ENCODE results near the gene ARMS2. TPM values are rescaled to one million over a fixed set of nuclear protein-coding genes. Genes with fewer than 3 reads are reported as not detected.

ARMS2 gene
- total RNA-seq, 1 experiment from 2014 or later: not detected

- no peak overlapping the region for H3K27ac ChIP-seq
- no peaks in the 10 kb centered on the region for H3K9me3 ChIP-seq (replicated peaks)
- H3K4me1 ChIP-seq (replicated peaks): no peaks in the 10 kb centered on the region
- no peaks in the 10 kb centered on the region for H3K27me3 ChIP-seq (replicated peaks)
- H3K4me3 ChIP-seq: no peak overlapping the region
- no peaks in the 10 kb centered on the region for H3K36me3 ChIP-seq
- no peak for DNase-seq (ENCODE audit: low read depth in 1 of 2, low spot score in 2 of 2)
These were observed 32.1 kb downstream of the ARMS2 start for GRCh38 chr10:122486406-122487080.

GRCh38 chr10:122487174-122487765 is 32.8 kb downstream of the ARMS2 start:
- no peaks in the 10 kb centered on the region for H3K4me1 ChIP-seq (replicated peaks)
- no peaks in the 10 kb centered on the region for H3K27me3 ChIP-seq (replicated peaks)
- no peak for DNase-seq (ENCODE audit: low read depth in 1 of 2, low spot score in 2 of 2)
- H3K27ac ChIP-seq: no peak overlapping the region
- H3K4me3 ChIP-seq: no peak overlapping the region
- H3K9me3 ChIP-seq (replicated peaks): no peaks in the 10 kb centered on the region
- H3K36me3 ChIP-seq: no peaks in the 10 kb centered on the region

GRCh38 chr10:122490268-122490667 is 35.8 kb downstream of the ARMS2 start:
- Histone ChIP-seq H3K27me3 (replicated peaks) (0 out of 2 replicates have a peak, but pooled peaks cover 2% of the 10 kb centered on the region), H3K4me3 (no peak overlapping the region), H3K36me3 (no peaks in the 10 kb centered on the region), H3K27ac (no peak overlapping the region), H3K9me3 (replicated peaks) (no peaks in the 10 kb centered on the region), H3K4me1 (replicated peaks) (peaks cover 10% of the 10 kb centered on the region)
- DNase-seq (ENCODE audit: low read depth in 1 of 2, low spot score in 2 of 2): no peak

GRCh38 chr10:122490786-122491680 is 36.6 kb downstream of the ARMS2 start:
- Histone ChIP-seq H3K27ac (no peak overlapping the region), H3K27me3 (replicated peaks) (0 out of 2 replicates have a peak, but pooled peaks cover 3% of the 10 kb centered on the region), H3K4me3 (no peak overlapping the region), H3K4me1 (replicated peaks) (peaks cover 16% of the 10 kb centered on the region), H3K36me3 (no peaks in the 10 kb centered on the region), H3K9me3 (replicated peaks) (no peaks in the 10 kb centered on the region)
- no peak for DNase-seq (ENCODE audit: low read depth in 1 of 2, low spot score in 2 of 2)

GRCh38 chr10:122492006-122492405 is 37.6 kb downstream of the ARMS2 start:
- Histone ChIP-seq H3K27ac (no peak overlapping the region), H3K4me1 (replicated peaks) (peaks cover 16% of the 10 kb centered on the region)
- no peak for DNase-seq (ENCODE audit: low read depth in 1 of 2, low spot score in 2 of 2)

GRCh38 chr10:122492999-122493481 is 38.6 kb downstream of the ARMS2 start:
- DNase-seq (ENCODE audit: low read depth in 1 of 2, low spot score in 2 of 2): no peak
- Histone ChIP-seq H3K9me3 (replicated peaks) (no peaks in the 10 kb centered on the region), H3K27me3 (replicated peaks) (0 out of 2 replicates have a peak, but pooled peaks cover 3% of the 10 kb centered on the region), H3K4me1 (replicated peaks) (peaks cover 16% of the 10 kb centered on the region), H3K4me3 (no peak overlapping the region), H3K27ac (no peak overlapping the region), H3K36me3 (no peaks in the 10 kb centered on the region)

More at GRCh38 chr10:122492006-122492405, 37.6 kb downstream of the ARMS2 start:
- Histone ChIP-seq H3K36me3 (no peaks in the 10 kb centered on the region), H3K4me3 (no peak overlapping the region), H3K9me3 (replicated peaks) (no peaks in the 10 kb centered on the region), H3K27me3 (replicated peaks) (0 out of 2 replicates have a peak, but pooled peaks cover 3% of the 10 kb centered on the region)

GRCh38 chr10:122493761-122494160 is 39.3 kb downstream of the ARMS2 start:
- DNase-seq (ENCODE audit: low read depth in 1 of 2, low spot score in 2 of 2): no peak
- no peaks in the 10 kb centered on the region for H3K36me3 ChIP-seq
- 0 out of 2 replicates have a peak, but pooled peaks cover 3% of the 10 kb centered on the region for H3K27me3 ChIP-seq (replicated peaks)
- no peaks in the 10 kb centered on the region for H3K9me3 ChIP-seq (replicated peaks)
- no peak overlapping the region for H3K4me3 ChIP-seq
- peaks cover 16% of the 10 kb centered on the region for H3K4me1 ChIP-seq (replicated peaks)
- H3K27ac ChIP-seq: no peak overlapping the region

- Histone ChIP-seq H3K4me3 (no peak overlapping the region), H3K27ac (no peak overlapping the region), H3K9me3 (replicated peaks) (no peaks in the 10 kb centered on the region), H3K27me3 (replicated peaks) (0 out of 2 replicates have a peak, but pooled peaks cover 3% of the 10 kb centered on the region), H3K36me3 (no peaks in the 10 kb centered on the region), H3K4me1 (replicated peaks) (peaks cover 16% of the 10 kb centered on the region)
- DNase-seq (ENCODE audit: low read depth in 1 of 2, low spot score in 2 of 2): no peak
These were observed 39.8 kb downstream of the ARMS2 start for GRCh38 chr10:122494173-122494820.

- no peak overlapping the region for H3K4me3 ChIP-seq
- H3K27ac ChIP-seq: no peak overlapping the region
- peak; percentile 25 to 61 for DNase-seq (ENCODE audit: low read depth in 1 of 2, low spot score in 2 of 2)
- 0 out of 2 replicates have a peak, but pooled peaks cover 3% of the 10 kb centered on the region for H3K27me3 ChIP-seq (replicated peaks)
- H3K9me3 ChIP-seq (replicated peaks): no peaks in the 10 kb centered on the region
- H3K36me3 ChIP-seq: no peaks in the 10 kb centered on the region
- peaks cover 16% of the 10 kb centered on the region for H3K4me1 ChIP-seq (replicated peaks)
These were observed 40.4 kb downstream of the ARMS2 start for GRCh38 chr10:122494833-122495232.

- Histone ChIP-seq H3K27ac (no peak overlapping the region), H3K4me3 (no peak overlapping the region)
These were observed 41.2 kb downstream of the ARMS2 start for GRCh38 chr10:122495406-122496340.

GRCh38 chr10:122497241-122497640 is 42.8 kb downstream of the ARMS2 start:
- Histone ChIP-seq H3K9me3 (replicated peaks) (no peaks in the 10 kb centered on the region), H3K27me3 (replicated peaks) (0 out of 2 replicates have a peak, but pooled peaks cover 3% of the 10 kb centered on the region), H3K4me1 (replicated peaks) (peaks cover 16% of the 10 kb centered on the region), H3K36me3 (no peaks in the 10 kb centered on the region), H3K4me3 (no peak overlapping the region), H3K27ac (no peak overlapping the region)
- no peak for DNase-seq (ENCODE audit: low read depth in 1 of 2, low spot score in 2 of 2)

More at GRCh38 chr10:122495406-122496340, 41.2 kb downstream of the ARMS2 start:
- DNase-seq (ENCODE audit: low read depth in 1 of 2, low spot score in 2 of 2): no peak
- Histone ChIP-seq H3K4me1 (replicated peaks) (peaks cover 16% of the 10 kb centered on the region), H3K27me3 (replicated peaks) (0 out of 2 replicates have a peak, but pooled peaks cover 3% of the 10 kb centered on the region), H3K36me3 (no peaks in the 10 kb centered on the region), H3K9me3 (replicated peaks) (no peaks in the 10 kb centered on the region)

- no peaks in the 10 kb centered on the region for H3K9me3 ChIP-seq (replicated peaks)
- H3K27me3 ChIP-seq (replicated peaks): 0 out of 2 replicates have a peak, but pooled peaks cover 3% of the 10 kb centered on the region
- H3K36me3 ChIP-seq: no peaks in the 10 kb centered on the region
- H3K4me3 ChIP-seq: no peak overlapping the region
- H3K27ac ChIP-seq: no peak overlapping the region
- H3K4me1 ChIP-seq (replicated peaks): peaks cover 16% of the 10 kb centered on the region
- no peak for DNase-seq (ENCODE audit: low read depth in 1 of 2, low spot score in 2 of 2)
These were observed 44.1 kb downstream of the ARMS2 start for GRCh38 chr10:122498521-122498920.

Data from SJSA1 (cell line).